Measurements from ENCODE around the gene CMSS1.

The CMSS1 gene

GRCh38 chr3:99903869-99904268 is 86.2 kb downstream of the CMSS1 start:
- no peak for DNase-seq (ENCODE audit: low read depth in 2 of 2)

- no peak for DNase-seq (ENCODE audit: low read depth in 2 of 2)
Observed at GRCh38 chr3:99907959-99908544, 90.4 kb downstream of the CMSS1 start.

GRCh38 chr3:99909714-99910495 is 92.2 kb downstream of the CMSS1 start:
- no peak for DNase-seq (ENCODE audit: low read depth in 2 of 2)

GRCh38 chr3:99910752-99911290 is 93.2 kb downstream of the CMSS1 start:
- no peak for DNase-seq (ENCODE audit: low read depth in 2 of 2)

- DNase-seq (ENCODE audit: low read depth in 2 of 2): no peak
Observed at GRCh38 chr3:99911433-99911832, 93.8 kb downstream of the CMSS1 start.

GRCh38 chr3:99915906-99916432 is 98.3 kb downstream of the CMSS1 start:
- DNase-seq (ENCODE audit: low read depth in 2 of 2): no peak

- no peak for DNase-seq (ENCODE audit: low read depth in 2 of 2)
Observed at GRCh38 chr3:99918715-99919114, 101.1 kb downstream of the CMSS1 start.

GRCh38 chr3:99919694-99920093 is 102.0 kb downstream of the CMSS1 start:
- no peak for DNase-seq (ENCODE audit: low read depth in 2 of 2)

GRCh38 chr3:99920481-99921376 is 103.1 kb downstream of the CMSS1 start:
- DNase-seq (ENCODE audit: low read depth in 2 of 2): no peak

GRCh38 chr3:99921377-99921695 is 103.7 kb downstream of the CMSS1 start:
- DNase-seq (ENCODE audit: low read depth in 2 of 2): no peak

GRCh38 chr3:99921986-99922385 is 104.3 kb downstream of the CMSS1 start:
- DNase-seq (ENCODE audit: low read depth in 2 of 2): no peak

GRCh38 chr3:99923873-99924272 is 106.2 kb downstream of the CMSS1 start:
- no peak for DNase-seq (ENCODE audit: low read depth in 2 of 2)

GRCh38 chr3:99925584-99926230 is 108.0 kb downstream of the CMSS1 start:
- DNase-seq (ENCODE audit: low read depth in 2 of 2): no peak

- no peak for DNase-seq (ENCODE audit: low read depth in 2 of 2)
Observed at GRCh38 chr3:99927671-99928457, 110.2 kb downstream of the CMSS1 start.

GRCh38 chr3:99928771-99929744 is 111.4 kb downstream of the CMSS1 start:
- no peak for DNase-seq (ENCODE audit: low read depth in 2 of 2)

- DNase-seq (ENCODE audit: low read depth in 2 of 2): no peak
Observed at GRCh38 chr3:99929745-99930139, 112.1 kb downstream of the CMSS1 start.

GRCh38 chr3:99931059-99931458 is 113.4 kb downstream of the CMSS1 start:
- no peak for DNase-seq (ENCODE audit: low read depth in 2 of 2)

GRCh38 chr3:99933971-99934750 is 116.5 kb downstream of the CMSS1 start:
- no peak for DNase-seq (ENCODE audit: low read depth in 2 of 2)
